Fibroblast of villous mesenchyme (primary cell): ENCODE results near the gene MDFI. TPM values are rescaled to one million over a fixed set of nuclear protein-coding genes. Genes with fewer than 3 reads are reported as not detected.

Experiments used
- DNase-seq: peaks from one replicate; pipeline ENCODE4 v3.0.0-alpha.2; 2010; ENCODE audit warnings: low read depth
- H3K4me3 ChIP-seq: 2 replicates; pipeline ENCODE4 v1.5.1; 2011; ENCODE audit warnings: low read depth, mild to moderate bottlenecking, low read length
- small RNA-seq: library from RNA; depleted of rRNA; stranded (forward); fragments of <200 nt; gene quantifications from one replicate; pipeline ENCODE3, GENCODE V24; 2012
- total RNA-seq: library from RNA; depleted of rRNA; stranded (reverse); fragments of >200 nt; gene quantifications from 2 replicates; pipeline ENCODE4 v1.2.3, GENCODE V29; 2012
- TF ChIP-seq, protein P1 (sequence below): IDR thresholded peaks from 2 replicates; pipeline ENCODE4 v1.5.1; 2012; ENCODE audit warnings: low read depth, mild to moderate bottlenecking, low read length; ENCODE audit not compliant: insufficient read depth

The MDFI gene
- total RNA-seq, 1 donor, result not detected

DNA sequence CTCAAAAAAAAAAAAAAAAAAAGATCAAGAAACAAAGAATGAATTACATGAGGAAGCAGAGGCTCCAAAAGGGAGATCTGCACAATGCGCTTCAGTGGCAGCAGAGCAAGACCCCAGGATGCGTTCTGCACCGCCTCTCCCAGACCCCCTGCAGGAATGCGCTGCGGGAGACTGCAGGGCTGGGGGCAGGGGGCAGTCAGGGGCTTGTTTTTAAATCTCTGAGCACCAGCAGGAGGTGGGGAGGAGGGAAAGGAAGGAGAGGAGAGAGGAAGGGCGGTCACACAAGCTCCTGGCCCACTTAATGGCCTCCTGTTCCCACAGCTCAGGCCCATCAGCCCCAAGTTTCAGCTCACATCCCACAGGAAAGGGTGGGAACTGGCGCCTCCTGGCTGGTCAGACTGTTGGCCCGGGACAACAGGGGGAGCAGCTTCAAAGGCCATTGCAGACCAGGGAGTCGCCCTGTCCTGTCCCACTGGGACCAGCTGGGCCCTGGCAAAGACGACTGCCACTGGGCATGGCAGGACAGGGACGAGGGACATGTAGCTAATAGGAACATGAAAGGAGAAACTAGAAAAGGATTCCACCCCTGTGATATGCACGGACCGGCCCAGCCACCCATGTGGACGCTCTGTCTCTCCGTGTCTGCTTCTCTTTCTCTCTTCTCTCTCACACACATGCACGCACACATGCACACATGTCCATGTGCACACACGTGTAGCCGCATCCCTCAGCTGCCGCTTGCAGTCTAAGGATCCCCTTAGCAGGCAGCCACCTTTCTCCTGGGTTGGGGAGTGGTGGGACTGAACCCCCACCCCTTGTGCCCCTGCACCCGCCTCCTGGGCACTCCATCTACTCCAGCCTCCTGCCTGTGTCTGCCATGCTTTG lies 62.4 kb downstream of the MDFI start:
- no peak overlapping the region for H3K4me3 ChIP-seq
- no peak for DNase-seq
- TF ChIP-seq, protein P1, sequence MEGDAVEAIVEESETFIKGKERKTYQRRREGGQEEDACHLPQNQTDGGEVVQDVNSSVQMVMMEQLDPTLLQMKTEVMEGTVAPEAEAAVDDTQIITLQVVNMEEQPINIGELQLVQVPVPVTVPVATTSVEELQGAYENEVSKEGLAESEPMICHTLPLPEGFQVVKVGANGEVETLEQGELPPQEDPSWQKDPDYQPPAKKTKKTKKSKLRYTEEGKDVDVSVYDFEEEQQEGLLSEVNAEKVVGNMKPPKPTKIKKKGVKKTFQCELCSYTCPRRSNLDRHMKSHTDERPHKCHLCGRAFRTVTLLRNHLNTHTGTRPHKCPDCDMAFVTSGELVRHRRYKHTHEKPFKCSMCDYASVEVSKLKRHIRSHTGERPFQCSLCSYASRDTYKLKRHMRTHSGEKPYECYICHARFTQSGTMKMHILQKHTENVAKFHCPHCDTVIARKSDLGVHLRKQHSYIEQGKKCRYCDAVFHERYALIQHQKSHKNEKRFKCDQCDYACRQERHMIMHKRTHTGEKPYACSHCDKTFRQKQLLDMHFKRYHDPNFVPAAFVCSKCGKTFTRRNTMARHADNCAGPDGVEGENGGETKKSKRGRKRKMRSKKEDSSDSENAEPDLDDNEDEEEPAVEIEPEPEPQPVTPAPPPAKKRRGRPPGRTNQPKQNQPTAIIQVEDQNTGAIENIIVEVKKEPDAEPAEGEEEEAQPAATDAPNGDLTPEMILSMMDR, result no peak

DNA sequence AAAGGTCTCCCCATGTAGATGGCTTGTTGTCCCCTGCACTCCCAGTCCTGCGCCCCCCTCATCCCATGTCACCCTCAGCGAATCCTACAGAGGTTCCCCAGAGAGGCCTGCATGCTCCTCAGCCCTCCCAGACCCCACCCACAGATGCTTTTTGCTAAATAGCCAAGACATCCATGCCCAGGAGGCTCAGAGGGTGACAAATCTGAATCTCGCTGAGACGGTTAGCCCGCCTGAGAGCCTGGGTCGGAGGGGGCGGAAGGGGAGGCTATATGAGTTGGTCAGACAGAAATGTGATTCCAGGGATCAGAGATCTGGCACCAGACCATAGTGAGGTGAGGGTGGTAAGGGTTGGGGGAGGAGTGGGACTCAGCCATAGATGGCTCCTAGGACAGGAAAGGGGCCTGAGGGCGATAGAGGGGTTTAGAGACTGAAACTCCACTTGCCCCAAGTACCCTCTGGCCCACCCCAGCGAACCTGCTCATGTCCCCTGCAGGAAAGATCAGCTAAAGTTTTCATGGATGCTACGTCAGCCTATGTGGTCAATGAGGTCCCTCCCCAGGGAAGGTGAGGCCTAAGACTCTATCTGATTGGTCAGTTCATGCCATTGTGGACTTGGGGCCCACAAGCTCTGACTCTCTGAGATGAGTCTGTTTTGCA lies 63.9 kb downstream of the MDFI start:
- TF ChIP-seq, protein P1, result no peak
- DNase-seq, result no peak
- no peak overlapping the region for H3K4me3 ChIP-seq

- DNase-seq, result no peak
Measured at GRCh38 chr6:41702771-41703494, 64.7 kb downstream of the MDFI start.

More at GRCh38 chr6:41702771-41703494, 64.7 kb downstream of the MDFI start:
- TF ChIP-seq, protein P1, result no peak
- H3K4me3 ChIP-seq, result no peak overlapping the region

Small RNAs within 50 kb of the gene (small RNA-seq; reads per million reads assigned to genes)
- not detected for gene MIR4641

Other genes with a start within 250 kb of the MDFI start
- 2.2 and 4.5 TPM in 2 replicates for gene FOXP4, start 92.1 kb upstream of the MDFI start, total RNA-seq
- 3.0 and 5.2 TPM in 2 replicates for gene TFEB, start 97.1 kb downstream of the MDFI start, total RNA-seq
- gene PGC, start 108.9 kb downstream of the MDFI start, total RNA-seq, result not detected in 2 replicates
- 1.3 TPM in 2 replicates for gene FRS3, start 141.4 kb downstream of the MDFI start, total RNA-seq
- gene PRICKLE4, start 142.3 kb downstream of the MDFI start, total RNA-seq, result 0.64 and 0.86 TPM in 2 replicates
- gene TOMM6, start 149.2 kb downstream of the MDFI start, total RNA-seq, result 67.3 and 70.0 TPM in 2 replicates